ENCODE measurements around the gene CATSPER1. TPM values are rescaled to one million over a fixed set of nuclear protein-coding genes. Genes with fewer than 3 reads are reported as not detected.

The CATSPER1 gene
- total RNA-seq, 1 donor from 2014 or later, result 0.51 TPM

DNA sequence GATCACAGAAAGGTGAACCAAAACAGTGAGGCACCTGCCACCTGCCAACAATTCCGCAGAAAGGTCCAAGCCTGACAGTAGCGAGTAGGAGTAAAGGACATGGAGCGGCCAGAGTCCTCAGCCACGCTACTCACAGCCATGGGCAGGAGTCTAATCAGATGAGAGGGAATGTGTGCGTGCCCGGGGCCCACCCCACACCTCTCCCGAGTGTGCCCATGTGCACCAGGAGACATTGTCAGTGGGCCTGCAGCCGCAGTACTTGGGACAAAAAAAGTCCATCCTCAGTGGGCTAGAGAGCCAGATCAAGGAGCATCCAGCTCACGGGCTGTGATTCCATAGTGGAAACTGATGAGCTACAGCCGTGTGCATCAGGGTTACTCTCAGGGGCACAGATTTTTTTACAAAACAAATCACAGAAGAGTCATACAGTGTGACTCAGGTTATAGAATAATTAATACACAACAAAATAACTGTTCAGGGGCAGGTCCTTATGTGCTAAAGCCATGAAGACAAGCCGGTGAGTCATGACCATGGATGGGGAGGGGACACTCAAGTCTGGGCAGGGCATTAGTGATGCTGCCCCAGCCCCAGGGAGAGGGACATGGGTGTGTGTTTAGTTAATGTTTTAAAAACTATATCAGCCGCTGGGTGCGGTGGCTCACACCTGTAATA is 52.7 kb downstream of the CATSPER1 start:
- DNase-seq (ENCODE audit: low spot score), result no peak

DNA sequence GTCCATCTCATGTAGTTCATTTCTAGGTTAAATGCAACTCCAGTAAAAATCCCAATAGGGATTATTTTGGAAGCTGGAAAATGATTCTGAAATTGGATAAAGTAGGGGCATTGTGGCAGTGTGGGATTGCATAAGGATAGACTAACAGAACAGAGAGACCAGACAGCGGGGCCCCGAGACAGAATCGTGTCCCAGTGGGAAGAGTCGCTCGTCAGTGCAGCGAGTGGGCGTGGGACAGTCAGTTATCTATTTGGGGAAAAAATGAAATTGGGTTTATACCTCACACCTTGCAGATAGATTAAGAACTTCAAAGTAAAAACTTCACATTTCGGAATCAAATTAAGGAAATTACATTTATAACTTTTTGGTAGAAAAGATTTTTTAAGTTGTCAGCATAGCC is 54.2 kb downstream of the CATSPER1 start:
- DNase-seq (ENCODE audit: low spot score), result no peak

DNA sequence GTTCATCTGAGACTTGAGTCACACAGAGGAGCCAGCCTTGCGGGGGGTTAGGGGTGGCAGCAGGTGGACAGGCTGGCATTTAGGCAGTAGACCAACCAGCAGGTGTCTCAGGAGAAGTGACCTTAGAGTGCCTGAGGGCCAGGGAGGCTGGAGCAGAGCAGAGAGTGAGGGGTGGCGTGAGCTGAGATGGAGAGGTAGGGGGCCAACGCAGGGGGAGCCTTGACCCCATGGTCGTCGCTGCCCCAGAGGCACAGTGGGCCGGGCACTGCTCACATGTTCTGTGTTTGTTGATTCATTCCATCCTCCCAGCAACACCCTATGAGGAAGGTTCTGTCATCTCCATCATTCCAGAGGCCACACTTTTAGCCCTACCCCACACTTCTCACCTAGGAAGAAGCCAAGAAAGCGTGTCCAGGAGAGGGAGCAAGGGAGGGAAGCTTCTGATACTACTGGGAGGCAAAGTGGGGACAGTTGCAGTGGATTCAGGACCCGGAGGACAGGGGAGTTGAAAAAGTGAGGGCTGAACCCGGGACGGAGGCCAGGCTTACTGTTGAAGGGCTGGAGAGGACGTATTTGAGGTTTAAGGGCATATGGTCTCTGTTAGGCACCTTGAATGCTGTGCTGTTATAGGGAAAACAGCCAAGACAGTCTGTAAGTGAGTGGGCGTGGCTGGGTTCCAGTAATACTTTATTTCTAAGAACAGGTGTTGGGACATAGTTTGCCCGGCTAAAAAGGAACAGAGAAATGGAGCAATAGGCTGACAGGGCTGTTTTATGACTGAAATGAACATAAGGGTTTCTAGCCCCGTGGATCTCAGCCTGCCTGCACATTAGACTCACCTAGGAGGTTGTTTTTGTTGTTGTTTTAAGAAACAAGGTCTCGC is 57.4 kb downstream of the CATSPER1 start:
- DNase-seq (ENCODE audit: low spot score), result no peak

DNA sequence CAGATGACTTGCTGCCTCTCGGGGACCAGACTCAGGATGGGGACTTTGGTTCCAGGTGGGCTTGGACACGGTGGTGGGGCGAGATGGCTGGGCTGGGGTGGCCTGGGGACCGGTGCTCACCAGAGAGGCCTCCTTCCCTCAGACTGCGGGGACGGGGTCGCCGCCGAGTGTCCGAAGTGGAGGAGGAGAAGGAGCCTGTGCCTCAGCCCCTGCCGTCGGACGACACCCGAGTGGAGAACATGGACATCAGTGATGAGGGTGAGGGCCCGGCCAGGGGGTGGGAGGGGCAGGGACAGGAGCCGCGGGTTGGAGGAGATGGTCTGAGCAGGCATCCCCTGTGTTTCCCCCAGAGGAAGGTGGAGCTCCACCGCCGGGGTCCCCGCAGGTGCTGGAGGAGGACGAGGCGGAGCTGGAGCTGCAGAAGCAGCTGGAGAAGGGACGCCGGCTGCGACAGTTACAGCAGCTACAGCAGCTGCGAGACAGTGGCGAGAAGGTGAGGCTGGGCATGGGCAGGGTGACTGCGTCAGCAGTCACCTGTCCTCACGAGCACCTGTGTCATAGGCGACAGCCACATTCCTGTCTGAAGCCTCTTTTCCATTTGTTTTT is 58.8 kb downstream of the CATSPER1 start:
- DNase-seq (ENCODE audit: low spot score), result no peak

Other genes with a start within 250 kb of the CATSPER1 start
- gene AP5B1, start 245.5 kb downstream of the CATSPER1 start, total RNA-seq, result 51.8 TPM
- gene OVOL1, start 239.4 kb downstream of the CATSPER1 start, total RNA-seq, result not detected
- gene SNX32, start 192.5 kb downstream of the CATSPER1 start, total RNA-seq, result not detected
- gene CFL1, start 168.3 kb downstream of the CATSPER1 start, total RNA-seq, result 818 TPM
- gene MUS81, start 166.0 kb downstream of the CATSPER1 start, total RNA-seq, result 38.0 TPM
- gene EFEMP2, start 153.7 kb downstream of the CATSPER1 start, total RNA-seq, result 87.7 TPM
- gene CTSW, start 146.6 kb downstream of the CATSPER1 start, total RNA-seq, result 1.3 TPM
- 46.5 TPM for gene FIBP, start 138.0 kb downstream of the CATSPER1 start, total RNA-seq
- gene CCDC85B, start 135.8 kb downstream of the CATSPER1 start, total RNA-seq, result 26.0 TPM
- gene FOSL1, start 126.1 kb downstream of the CATSPER1 start, total RNA-seq, result 58.3 TPM
- 33.4 TPM for gene C11orf68, start 107.4 kb downstream of the CATSPER1 start, total RNA-seq
- gene DRAP1, start 107.1 kb downstream of the CATSPER1 start, total RNA-seq, result 87.0 TPM
- not detected for gene TSGA10IP, start 81.0 kb downstream of the CATSPER1 start, total RNA-seq
- 47.9 TPM for gene SART1, start 64.7 kb downstream of the CATSPER1 start, total RNA-seq
- 31.7 TPM for gene EIF1AD, start 24.3 kb downstream of the CATSPER1 start, total RNA-seq
- 121 TPM for gene BANF1, start 24.0 kb downstream of the CATSPER1 start, total RNA-seq
- gene CST6, start 14.5 kb downstream of the CATSPER1 start, total RNA-seq, result not detected
- gene GAL3ST3, start 22.7 kb upstream of the CATSPER1 start, total RNA-seq, result not detected
- gene SF3B2, start 25.9 kb upstream of the CATSPER1 start, total RNA-seq, result 164 TPM
- gene PACS1, start 43.8 kb upstream of the CATSPER1 start, total RNA-seq, result 64.9 TPM
- 35.0 TPM for gene KLC2, start 231.2 kb upstream of the CATSPER1 start, total RNA-seq
- 138 TPM for gene RAB1B, start 242.2 kb upstream of the CATSPER1 start, total RNA-seq